IMR-90 (cell line): ENCODE data around the gene GAS6. TPM values are rescaled to one million over a fixed set of nuclear protein-coding genes. Genes with fewer than 3 reads are reported as not detected.

Source experiments
- ATAC-seq: fragments of 200-7000 bp; cut with Tn5 transposase; 2 replicates; pipeline ENCODE4 v1.9.1; 2020; ENCODE audit warnings: low read depth, mild to moderate bottlenecking, moderate library complexity
- BruUV-seq: library from RNA; stranded (reverse); fragments of 400-500 nt; replicated peaks from 2 replicates; lab custom pipeline; 2021; lab: Mats Ljungman, UMichigan
- CTCF ChIA-PET: fragments of 300-600 bp; formaldehyde crosslinking; extraction: SDS; loops from one replicate; lab custom pipeline; 2021; ENCODE audit warnings: antibody characterized with exemption; lab: Yijun Ruan, JAX
- POLR2A ChIA-PET: fragments of 300-600 bp; sonication (Branson Sonifier 250); formaldehyde crosslinking; loops from one replicate; lab custom pipeline; 2022; ENCODE audit warnings: antibody characterized with exemption; ENCODE audit not compliant: unreplicated experiment; lab: Charles Lee
- DNase-seq: peaks from one replicate; pipeline ENCODE4 v3.0.0; 2013
- H2AFZ ChIP-seq: replicated peaks from 2 replicates; pipeline ENCODE3; 2013; ENCODE audit warnings: low read length, mild to moderate bottlenecking; ENCODE audit not compliant: poor library complexity
- H2AK5ac ChIP-seq: 2 replicates; pipeline ENCODE4 v1.6.1; 2013; ENCODE audit warnings: low read depth, low read length, inconsistent platforms
- H2AK9ac ChIP-seq: replicated peaks from 2 replicates; pipeline ENCODE3; 2013; ENCODE audit warnings: mild to moderate bottlenecking, low read depth, low read length, moderate library complexity; ENCODE audit not compliant: poor library complexity
- H2BK120ac ChIP-seq: 2 replicates; pipeline ENCODE4 v1.6.1; 2013; ENCODE audit warnings: low read depth, low read length, inconsistent platforms
- H2BK15ac ChIP-seq: 3 replicates; pipeline ENCODE4 v1.6.1; 2013; ENCODE audit warnings: low read depth, low read length, inconsistent platforms
- H2BK20ac ChIP-seq: 2 replicates; pipeline ENCODE4 v1.6.1; 2013; ENCODE audit warnings: low read depth, mild to moderate bottlenecking, inconsistent platforms, low read length, moderate library complexity
- H2BK5ac ChIP-seq: 2 replicates; pipeline ENCODE4 v1.6.1; 2013; ENCODE audit warnings: mild to moderate bottlenecking, low read depth, low read length, inconsistent platforms; ENCODE audit not compliant: poor library complexity, severe bottlenecking
- H3K14ac ChIP-seq: replicated peaks from 2 replicates; pipeline ENCODE4 v1.6.1; 2013; ENCODE audit warnings: low read depth, low read length, inconsistent platforms
- H3K18ac ChIP-seq: 2 replicates; pipeline ENCODE4 v1.6.1; 2013; ENCODE audit warnings: low read depth, low read length, control low read depth
- H3K23ac ChIP-seq: 2 replicates; pipeline ENCODE4 v1.6.1; 2013; ENCODE audit warnings: low read depth, low read length, inconsistent platforms
- H3K27ac ChIP-seq: 2 replicates; pipeline ENCODE4 v1.5.1; 2013; ENCODE audit warnings: mild to moderate bottlenecking, control low read depth, low read length; ENCODE audit not compliant: insufficient read depth
- H3K27me3 ChIP-seq: 2 replicates; pipeline ENCODE4 v1.6.1; 2013; ENCODE audit warnings: low read length; ENCODE audit not compliant: control insufficient read depth, insufficient read depth
- H3K36me3 ChIP-seq: 2 replicates; pipeline ENCODE4 v1.6.1; 2013; ENCODE audit warnings: low read length, mixed read lengths; ENCODE audit not compliant: control insufficient read depth, insufficient read depth
- H3K4ac ChIP-seq: 2 replicates; pipeline ENCODE4 v1.6.1; 2013; ENCODE audit warnings: low read depth, low read length, inconsistent platforms
- H3K4me1 ChIP-seq: 2 replicates; pipeline ENCODE4 v1.6.1; 2013; ENCODE audit warnings: low read length, mixed read lengths; ENCODE audit not compliant: control insufficient read depth, insufficient read depth
- H3K4me2 ChIP-seq: 2 replicates; pipeline ENCODE4 v1.6.1; 2013; ENCODE audit warnings: low read depth, mild to moderate bottlenecking, control low read depth, low read length, moderate library complexity
- H3K4me3 ChIP-seq: 2 replicates; pipeline ENCODE4 v1.5.1; 2013; ENCODE audit warnings: low read depth, mild to moderate bottlenecking, control low read depth, low read length, moderate library complexity; ENCODE audit not compliant: insufficient read depth
- H3K56ac ChIP-seq: 2 replicates; pipeline ENCODE4 v1.6.1; 2013; ENCODE audit warnings: low read length, inconsistent platforms; ENCODE audit not compliant: insufficient read depth; ENCODE audit errors: extremely low read depth
- H3K79me1 ChIP-seq, 2 experiments: 2 replicates each; pipeline ENCODE4 v1.6.1; 2013; ENCODE audit warnings: low read length in 2 of 2, inconsistent platforms in 1 of 2, low read depth in 1 of 2
- H3K9ac ChIP-seq: 2 replicates; pipeline ENCODE4 v1.6.1; 2013; ENCODE audit warnings: low read depth, low read length, control low read depth
- H3K9me1 ChIP-seq: 2 replicates; pipeline ENCODE4 v1.6.1; 2013; ENCODE audit warnings: low read length, inconsistent platforms; ENCODE audit not compliant: insufficient read depth
- H3K9me3 ChIP-seq: 2 replicates; pipeline ENCODE4 v1.6.1; 2013; ENCODE audit warnings: low read length; ENCODE audit not compliant: control insufficient read depth, insufficient read depth
- H4K20me1 ChIP-seq: 2 replicates; pipeline ENCODE4 v1.6.1; 2013; ENCODE audit warnings: low read length, inconsistent platforms; ENCODE audit not compliant: insufficient read depth
- H4K5ac ChIP-seq: 2 replicates; pipeline ENCODE4 v1.6.1; 2013; ENCODE audit warnings: mild to moderate bottlenecking, low read depth, low read length, control low read depth
- H4K8ac ChIP-seq, 2 experiments: 2 replicates each; pipeline ENCODE4 v1.6.1; 2013; ENCODE audit warnings: low read depth in 2 of 2, low read length in 2 of 2, control low read depth in 1 of 2, inconsistent platforms in 1 of 2
- H4K91ac ChIP-seq: 2 replicates; pipeline ENCODE4 v1.6.1; 2013; ENCODE audit warnings: low read depth, low read length, inconsistent platforms; ENCODE audit not compliant: insufficient read depth
- BHLHE40 ChIP-seq: fragments of 150-350 bp; IDR thresholded peaks from 2 replicates; pipeline ENCODE4 v1.6.1; 2016; ENCODE audit warnings: mild to moderate bottlenecking, low read depth, low read length
- MAFK ChIP-seq: IDR thresholded peaks from 2 replicates; pipeline ENCODE4 v1.6.1; 2012; ENCODE audit warnings: low read depth, low read length, improper control_type of control experiment
- RAD21 ChIP-seq: IDR thresholded peaks from 2 replicates; pipeline ENCODE4 v1.6.1; 2012; ENCODE audit warnings: low read length, improper control_type of control experiment
- RCOR1 ChIP-seq: IDR thresholded peaks from 2 replicates; pipeline ENCODE4 v1.6.1; 2012; ENCODE audit warnings: mild to moderate bottlenecking, low read length, improper control_type of control experiment; ENCODE audit not compliant: insufficient replicate concordance
- USF2 ChIP-seq: fragments of 150-350 bp; IDR thresholded peaks from 2 replicates; pipeline ENCODE4 v1.6.1; 2017; ENCODE audit warnings: mild to moderate bottlenecking, antibody characterized with exemption, low read length, low read depth
- WGBS, 2 experiments: methylation state at CpG; one replicate each; pipeline versions ENCODE4 v1.1.5 to v1.1.7; 2013; ENCODE audit warnings: missing lambda C conversion rate in 2 of 2; ENCODE audit not compliant: insufficient read length in 1 of 2; ENCODE audit errors: extremely low coverage in 2 of 2; 5-methylcytosine and 5-hydroxymethylcytosine counted together
- dilution Hi-C: fragments of 300-500 bp; cut with HindIII; formaldehyde crosslinking; loops from one replicate; pipeline ENCODE4 v1.14.3; 2018; ENCODE audit warnings: low sequenced_read_pairs; ENCODE audit not compliant: unreplicated experiment
- in situ Hi-C: fragments of 300-500 bp; cut with MboI; formaldehyde crosslinking; loops from 3 replicates; pipeline ENCODE4 v1.14.3; 2019; ENCODE audit warnings: low sequenced_read_pairs, inconsistent platforms, mixed read lengths
- intact Hi-C: fragments of 100-400 bp; cut with micrococcal nuclease; formaldehyde crosslinking; loops from 2 replicates; pipeline ENCODE4 v1.10.0; 2022
- polyA plus RNA-seq, 3 experiments: library from polyadenylated mRNA; depleted of rRNA; stranded (reverse); fragments of >200 nt; gene quantifications; 2 replicates each; pipeline ENCODE4 v1.2.3, GENCODE V29; 2012; ENCODE audit warnings: low replicate concordance in 1 of 3
- total RNA-seq: library from RNA; depleted of rRNA; stranded (reverse); fragments of >200 nt; gene quantifications from 2 replicates; pipeline ENCODE4 v1.2.3, GENCODE V29; 2012

The GAS6 gene
- total and polyA plus RNA-seq, 2 of the 4 experiments (the other 2 are of a cell fraction), result 220 to 823 TPM

- Histone ChIP-seq H2BK5ac (no peak overlapping the region), H3K4me2 (no peak overlapping the region), H3K36me3 (peaks cover 67% of the 10 kb centered on the region), H3K4me1 (peaks cover 38% of the 10 kb centered on the region), H3K79me1 (peaks cover 45 to 89% of the 10 kb centered on the region in 2 experiments), H2AK9ac (no peak overlapping the region), H3K56ac (no peak overlapping the region), H3K18ac (no peak overlapping the region), H3K27ac (no peak overlapping the region), H3K9ac (no peak overlapping the region), H2BK20ac (no peak overlapping the region), H4K5ac (no peak overlapping the region), H3K27me3 (no peaks in the 10 kb centered on the region), H2AK5ac (peak overlapping the region; percentile 21; the same call in 1 of the 2 replicates), H3K4ac (no peak overlapping the region), H3K14ac (no peak overlapping the region; the same call in 1 of the 2 replicates), H2AFZ (no peak overlapping the region), H3K4me3 (no peak overlapping the region), H3K9me3 (no peaks in the 10 kb centered on the region), H4K20me1 (peaks cover 74% of the 10 kb centered on the region), H3K23ac (no peak overlapping the region), H3K9me1 (peaks cover 20% of the 10 kb centered on the region), H4K91ac (no peak overlapping the region), H2BK15ac (no peak overlapping the region), H2BK120ac (no peak overlapping the region), H4K8ac (no peak overlapping the region)
- intact Hi-C loops (no loop called here), in situ Hi-C loops (no loop called here), dilution Hi-C loops (no loop called here)
- no peak for ATAC-seq
- BruUV-seq, result no TSS peak
- no peak for TF ChIP-seq USF2
- TF ChIP-seq RAD21, result no peak
- no peak for TF ChIP-seq RCOR1
- no peak for TF ChIP-seq BHLHE40
- no peak for TF ChIP-seq MAFK
- DNase-seq, result no peak
- CTCF ChIA-PET, result no interaction called here
- 94% methylated on average over 17 of the region's 29 CpGs; no CpG with 5 or more reads in 1 of the 2 experiments for WGBS, 2 experiments
- POLR2A ChIA-PET, result no interaction called here
Observed at GRCh38 chr13:113842336-113843062, 21.4 kb downstream of the GAS6 start.
